Stimulated activated CD4-positive, alpha-beta T cell treated with anti-CD3 and anti-CD28 coated beads, Interleukin-12 subunit alpha, Interleukin-12 subunit beta, amount 100 ng/mL, for 48 hours (primary cell): Measurements from ENCODE around the gene WDR49.

Experiments
- DNase-seq, 3 donors: peaks; one replicate each; pipeline ENCODE4 v3.0.0-alpha.2; 2020; ENCODE audit warnings: low read depth in 2 of 3, low spot score in 1 of 3

WDR49 gene

GRCh38 chr3:167653760-167654159 is at the start of gene WDR49:
Gene WDR49 (minus strand): TSS chr3:167653942. CDS start chr3:167653425, 517 bp downstream.
- DNase-seq, result no peak

- DNase-seq, result no peak
Measured at GRCh38 chr3:167700926-167701325, 47.2 kb upstream of the WDR49 start.

- DNase-seq, result no peak
Measured at GRCh38 chr3:167700046-167700445, 46.3 kb upstream of the WDR49 start.

- no peak for DNase-seq
Measured at GRCh38 chr3:167694121-167694520, 40.4 kb upstream of the WDR49 start.

- DNase-seq, result peak; percentile 17 to 28 (median 27)
Measured at GRCh38 chr3:167691366-167691765, 37.6 kb upstream of the WDR49 start.

- peak in 2 of 3 donors; percentile 19 to 78 for DNase-seq
Measured at GRCh38 chr3:167684388-167684993, 30.7 kb upstream of the WDR49 start.

GRCh38 chr3:167679526-167679925 is 25.8 kb upstream of the WDR49 start:
- no peak for DNase-seq

GRCh38 chr3:167675848-167676247 is 22.1 kb upstream of the WDR49 start:
- no peak for DNase-seq

GRCh38 chr3:167673221-167673620 is 19.5 kb upstream of the WDR49 start:
- DNase-seq, result no peak

GRCh38 chr3:167671878-167672427 is 18.2 kb upstream of the WDR49 start:
- DNase-seq, result no peak

GRCh38 chr3:167669699-167670098 is 16.0 kb upstream of the WDR49 start:
- no peak for DNase-seq

- no peak for DNase-seq
Measured at GRCh38 chr3:167668651-167669050, 14.9 kb upstream of the WDR49 start.

- no peak for DNase-seq
Measured at GRCh38 chr3:167666563-167666962, 12.8 kb upstream of the WDR49 start.

GRCh38 chr3:167662919-167663400 is 9.2 kb upstream of the WDR49 start:
- DNase-seq, result no peak

GRCh38 chr3:167657684-167658225 is 4.0 kb upstream of the WDR49 start:
- DNase-seq, result no peak

GRCh38 chr3:167656821-167657220 is 3.1 kb upstream of the WDR49 start:
- DNase-seq, result no peak

- DNase-seq, result no peak
Measured at GRCh38 chr3:167653155-167653554, 587 bp downstream of the WDR49 start.

- no peak for DNase-seq
Measured at GRCh38 chr3:167651826-167652225, 1.9 kb downstream of the WDR49 start.

GRCh38 chr3:167650459-167650858 is 3.3 kb downstream of the WDR49 start:
- DNase-seq, result no peak

- no peak for DNase-seq
Measured at GRCh38 chr3:167649746-167650145, 4.0 kb downstream of the WDR49 start.

- no peak for DNase-seq
Measured at GRCh38 chr3:167644611-167645010, 9.1 kb downstream of the WDR49 start.

- no peak for DNase-seq
Measured at GRCh38 chr3:167631471-167631870, 22.3 kb downstream of the WDR49 start.

GRCh38 chr3:167626490-167626889 is 27.3 kb downstream of the WDR49 start:
- DNase-seq, result no peak
